K562 (cell line): ENCODE data around the gene PPCDC. TPM values are rescaled to one million over a fixed set of nuclear protein-coding genes. Genes with fewer than 3 reads are reported as not detected.
A peak's percentile ranks its signal among the peaks of the same experiment; 100 is the strongest.

Source experiments
- ADNP ChIP-seq: fragments of 200-800 bp; sonication (Bioruptor generic); IDR thresholded peaks from 2 replicates; pipeline ENCODE4 v1.6.1; 2016; ENCODE audit warnings: missing genetic modification characterization, missing compliant biosample characterization
- CBFA2T3 ChIP-seq: fragments of 450-650 bp; IDR thresholded peaks from 2 replicates; pipeline ENCODE4 v1.6.1; 2017
- MYC ChIP-seq, 2 experiments: fragments of 250-450 bp in 1 of 2; sonication (Bioruptor Pico) in 1 of 2; IDR thresholded peaks; 2 replicates each; pipeline versions ENCODE4 v1.5.1 to v1.6.1; 2012 to 2021; ENCODE audit warnings: low read depth in 2 of 2, borderline replicate concordance in 1 of 2, improper control_type of control experiment in 1 of 2, low read length in 1 of 2, mild to moderate bottlenecking in 1 of 2, moderate library complexity in 1 of 2
- ZNF589 ChIP-seq: fragments of 200-800 bp; sonication (Bioruptor generic); IDR thresholded peaks from 2 replicates; pipeline ENCODE4 v1.6.1; 2016; ENCODE audit warnings: low read depth, missing genetic modification characterization, missing compliant biosample characterization
- ZNF644 ChIP-seq: fragments of 200-800 bp; sonication (Bioruptor generic); IDR thresholded peaks from 2 replicates; pipeline ENCODE4 v1.6.1; 2016; ENCODE audit warnings: low read depth, missing genetic modification characterization, missing compliant biosample characterization
- polyA plus RNA-seq, 8 experiments: library from polyadenylated mRNA; depleted of rRNA in 4 of 8; stranded (reverse) in 5 of 8; unstranded in 3 of 8; fragments of >200 nt; fragmentation: Nextera tagmentation in 2 of 8; fragmentation: Illumina TruSeq in 1 of 8; extraction: Ambion mirVana in 2 of 8; extraction: Trizol in 1 of 8; gene quantifications; 2 replicates each; pipeline versions ENCODE4 v1.2.1 to v1.2.3, GENCODE V29; 2011 to 2014; ENCODE audit warnings: inconsistent platforms in 1 of 8, missing spikeins in 1 of 8
- total RNA-seq, 7 experiments: library from RNA; depleted of rRNA in 6 of 7; stranded (reverse); fragments of >200 nt in 6 of 7; fragmentation: Illumina TruSeq in 2 of 7; extraction: Trizol in 2 of 7; gene quantifications; 2 replicates each; pipeline versions ENCODE4 v1.2.1 to v1.2.3, GENCODE V29; 2011 to 2021; ENCODE audit warnings: low replicate concordance in 1 of 7
- TF ChIP-seq, protein P1 (sequence below): conservative IDR thresholded peaks from 2 replicates; pipeline ENCODE4 v1.6.1; 2011; ENCODE audit warnings: low read depth, mild to moderate bottlenecking, low read length; ENCODE audit not compliant: control insufficient read depth
- TF ChIP-seq, protein P2 (sequence below): IDR thresholded peaks from 2 replicates; pipeline ENCODE4 v1.6.1; 2012; ENCODE audit warnings: low read depth, low read length, improper control_type of control experiment, borderline replicate concordance
- TF ChIP-seq, protein P3 (sequence below), 2 experiments: fragments of 150-350 bp in 1 of 2; IDR thresholded peaks; 2 replicates each; pipeline ENCODE4 v1.6.1; 2012 to 2016; ENCODE audit warnings: low read depth in 2 of 2, low read length in 2 of 2, mild to moderate bottlenecking in 1 of 2, moderate library complexity in 1 of 2

The PPCDC gene
- total and polyA plus RNA-seq, 9 of the 15 experiments (the other 6 are each of a cell fraction or from before 2014, with no cell fraction given) = 10.9 to 53.6 (median 16.7) TPM

DNA sequence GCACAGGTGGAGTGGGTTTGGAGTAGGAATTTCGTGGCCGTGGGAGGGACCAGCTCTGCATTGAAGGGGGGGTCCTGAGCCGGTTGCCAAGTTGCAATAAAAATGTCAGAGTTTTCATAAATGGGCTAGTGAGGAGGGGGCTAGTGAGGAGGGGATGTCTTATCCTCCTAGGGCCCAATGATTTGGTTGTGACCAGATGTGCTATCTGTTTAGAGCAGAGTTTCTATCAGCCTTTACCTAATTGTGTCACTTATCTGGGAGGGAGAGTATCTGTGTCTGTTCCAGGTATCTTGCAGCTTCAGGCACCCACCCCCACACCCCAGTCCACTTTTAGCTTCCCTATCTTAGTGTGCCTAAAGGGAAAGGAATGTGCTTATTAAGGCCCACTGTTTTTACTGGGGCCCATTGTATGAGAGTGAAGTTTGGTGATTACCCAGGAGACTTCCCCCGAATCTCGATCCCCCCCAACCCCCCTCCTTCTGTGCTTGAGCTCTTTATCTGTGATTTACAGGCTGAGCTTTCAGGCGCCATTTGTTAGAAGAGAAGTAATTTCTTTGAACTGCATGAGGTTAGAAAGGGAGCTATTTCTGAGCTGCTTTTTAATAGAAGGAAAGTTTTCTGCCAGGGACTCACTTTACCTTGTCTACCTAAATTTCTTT is 42.6 kb downstream of the PPCDC start (continued):
- TF ChIP-seq, protein P1, sequence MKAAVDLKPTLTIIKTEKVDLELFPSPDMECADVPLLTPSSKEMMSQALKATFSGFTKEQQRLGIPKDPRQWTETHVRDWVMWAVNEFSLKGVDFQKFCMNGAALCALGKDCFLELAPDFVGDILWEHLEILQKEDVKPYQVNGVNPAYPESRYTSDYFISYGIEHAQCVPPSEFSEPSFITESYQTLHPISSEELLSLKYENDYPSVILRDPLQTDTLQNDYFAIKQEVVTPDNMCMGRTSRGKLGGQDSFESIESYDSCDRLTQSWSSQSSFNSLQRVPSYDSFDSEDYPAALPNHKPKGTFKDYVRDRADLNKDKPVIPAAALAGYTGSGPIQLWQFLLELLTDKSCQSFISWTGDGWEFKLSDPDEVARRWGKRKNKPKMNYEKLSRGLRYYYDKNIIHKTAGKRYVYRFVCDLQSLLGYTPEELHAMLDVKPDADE = peak; percentile 88
- TF ChIP-seq ADNP (peak; percentile 48), ZNF589 (CRISPR knock-in tag) (peak; percentile 98), CBFA2T3 (peak; percentile 100), ZNF644 (tag) (peak; percentile 98), MYC (IDR thresholded peaks at IDR 0.05; ENCODE audit: low read depth, low read length) (peak; percentile 62), MYC (CRISPR knock-in tag; IDR thresholded peaks at IDR 0.05; ENCODE audit: borderline replicate concordance, low read depth) (no peak)
- TF ChIP-seq, protein P2, sequence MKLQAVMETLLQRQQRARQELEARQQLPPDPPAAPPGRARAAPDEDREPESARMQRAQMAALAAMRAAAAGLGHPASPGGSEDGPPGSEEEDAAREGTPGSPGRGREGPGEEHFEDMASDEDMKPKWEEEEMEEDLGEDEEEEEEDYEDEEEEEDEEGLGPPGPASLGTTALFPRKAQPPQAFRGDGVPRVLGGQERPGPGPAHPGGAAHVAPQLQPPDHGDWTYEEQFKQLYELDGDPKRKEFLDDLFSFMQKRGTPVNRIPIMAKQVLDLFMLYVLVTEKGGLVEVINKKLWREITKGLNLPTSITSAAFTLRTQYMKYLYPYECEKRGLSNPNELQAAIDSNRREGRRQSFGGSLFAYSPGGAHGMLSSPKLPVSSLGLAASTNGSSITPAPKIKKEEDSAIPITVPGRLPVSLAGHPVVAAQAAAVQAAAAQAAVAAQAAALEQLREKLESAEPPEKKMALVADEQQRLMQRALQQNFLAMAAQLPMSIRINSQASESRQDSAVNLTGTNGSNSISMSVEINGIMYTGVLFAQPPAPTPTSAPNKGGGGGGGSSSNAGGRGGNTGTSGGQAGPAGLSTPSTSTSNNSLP = peak; percentile 85; the same call in 1 of the 2 replicates
- TF ChIP-seq, protein P3, sequence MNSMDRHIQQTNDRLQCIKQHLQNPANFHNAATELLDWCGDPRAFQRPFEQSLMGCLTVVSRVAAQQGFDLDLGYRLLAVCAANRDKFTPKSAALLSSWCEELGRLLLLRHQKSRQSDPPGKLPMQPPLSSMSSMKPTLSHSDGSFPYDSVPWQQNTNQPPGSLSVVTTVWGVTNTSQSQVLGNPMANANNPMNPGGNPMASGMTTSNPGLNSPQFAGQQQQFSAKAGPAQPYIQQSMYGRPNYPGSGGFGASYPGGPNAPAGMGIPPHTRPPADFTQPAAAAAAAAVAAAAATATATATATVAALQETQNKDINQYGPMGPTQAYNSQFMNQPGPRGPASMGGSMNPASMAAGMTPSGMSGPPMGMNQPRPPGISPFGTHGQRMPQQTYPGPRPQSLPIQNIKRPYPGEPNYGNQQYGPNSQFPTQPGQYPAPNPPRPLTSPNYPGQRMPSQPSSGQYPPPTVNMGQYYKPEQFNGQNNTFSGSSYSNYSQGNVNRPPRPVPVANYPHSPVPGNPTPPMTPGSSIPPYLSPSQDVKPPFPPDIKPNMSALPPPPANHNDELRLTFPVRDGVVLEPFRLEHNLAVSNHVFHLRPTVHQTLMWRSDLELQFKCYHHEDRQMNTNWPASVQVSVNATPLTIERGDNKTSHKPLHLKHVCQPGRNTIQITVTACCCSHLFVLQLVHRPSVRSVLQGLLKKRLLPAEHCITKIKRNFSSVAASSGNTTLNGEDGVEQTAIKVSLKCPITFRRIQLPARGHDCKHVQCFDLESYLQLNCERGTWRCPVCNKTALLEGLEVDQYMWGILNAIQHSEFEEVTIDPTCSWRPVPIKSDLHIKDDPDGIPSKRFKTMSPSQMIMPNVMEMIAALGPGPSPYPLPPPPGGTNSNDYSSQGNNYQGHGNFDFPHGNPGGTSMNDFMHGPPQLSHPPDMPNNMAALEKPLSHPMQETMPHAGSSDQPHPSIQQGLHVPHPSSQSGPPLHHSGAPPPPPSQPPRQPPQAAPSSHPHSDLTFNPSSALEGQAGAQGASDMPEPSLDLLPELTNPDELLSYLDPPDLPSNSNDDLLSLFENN (IDR thresholded peaks at IDR 0.05; ENCODE audit: low read depth in 2 of 2, low read length in 2 of 2) = peak in 1 of 2 experiments; percentile 99; a peak in 2 of 4 replicates
